ENCODE data around the gene PTPRC. TPM values are rescaled to one million over a fixed set of nuclear protein-coding genes. Genes with fewer than 3 reads are reported as not detected.

The PTPRC gene
- total RNA-seq, result under 0.01 TPM in 1 of 2 replicates, not detected in the other

GRCh38 chr1:198638894-198639635 is at the start of gene PTPRC:
Gene PTPRC (plus strand): TSS chr1:198639040. CDS start chr1:198639269, 229 bp downstream.

Other genes with a start within 250 kb of the PTPRC start
- gene ATP6V1G3, start 98.4 kb upstream of the PTPRC start, total RNA-seq, result not detected in 2 replicates